Type B pancreatic cell (in vitro differentiated cells): Measurements from ENCODE around the gene GRSF1. TPM values are rescaled to one million over a fixed set of nuclear protein-coding genes. Genes with fewer than 3 reads are reported as not detected.
"Not testable (repeated sequence)": the region's sequence is repeated elsewhere in the genome, so short reads cannot be mapped to it uniquely, and the experiment has no call there.

Experiments
- DNase-seq: peaks from one replicate; pipeline ENCODE4 v3.0.0; 2021; ENCODE audit warnings: mixed read lengths; ENCODE audit not compliant: unreplicated experiment; ENCODE audit errors: extremely low spot score
- H3K27ac Mint-ChIP-seq: 2 replicates; pipeline ENCODE4 v1.8.0; 2021; ENCODE audit warnings: mild to moderate bottlenecking, mixed read lengths
- H3K27me3 Mint-ChIP-seq: 2 replicates; pipeline ENCODE4 v1.8.0; 2021; ENCODE audit warnings: mixed read lengths
- H3K36me3 Mint-ChIP-seq: 2 replicates; pipeline ENCODE4 v1.8.0; 2021; ENCODE audit warnings: mixed read lengths
- H3K4me1 Mint-ChIP-seq: one replicate; pipeline ENCODE4 v1.8.0; 2021; ENCODE audit warnings: mixed read lengths; ENCODE audit not compliant: unreplicated experiment
- H3K4me3 Mint-ChIP-seq: 2 replicates; pipeline ENCODE4 v1.8.0; 2021; ENCODE audit warnings: mild to moderate bottlenecking, mixed read lengths
- H3K9me3 Mint-ChIP-seq: 2 replicates; pipeline ENCODE4 v1.8.0; 2021; ENCODE audit warnings: mixed read lengths
- CTCF ChIP-seq: fragments of 200-600 bp; sonication (generic); conservative IDR thresholded peaks from 2 replicates; pipeline ENCODE4 v1.5.0; 2021; ENCODE audit warnings: antibody characterized with exemption, mild to moderate bottlenecking
- total RNA-seq: library from RNA; stranded (reverse); gene quantifications from 2 replicates; pipeline ENCODE4 v1.2.1, GENCODE V29; 2021; ENCODE audit warnings: low replicate concordance

Gene GRSF1
- total RNA-seq, 1 donor from 2014 or later = 95.5 TPM

- Mint-ChIP-seq H3K36me3 (peaks cover 5% of the 10 kb centered on the region), H3K27me3 (no peaks in the 10 kb centered on the region), H3K27ac (no peak overlapping the region), H3K9me3 (no peaks in the 10 kb centered on the region), H3K4me1 (no peaks in the 10 kb centered on the region), H3K4me3 (no peak overlapping the region)
- no peak for DNase-seq
- no peak for TF ChIP-seq CTCF
These were observed 60.7 kb downstream of the GRSF1 start for GRCh38 chr4:70778888-70779422.

GRCh38 chr4:70772929-70773555, 66.6 kb downstream of the GRSF1 start:
- Mint-ChIP-seq H3K4me1 (no peaks in the 10 kb centered on the region), H3K9me3 (no peaks in the 10 kb centered on the region), H3K4me3 (no peak overlapping the region), H3K27ac (no peak overlapping the region), H3K36me3 (peaks cover 7% of the 10 kb centered on the region), H3K27me3 (no peaks in the 10 kb centered on the region)
- no peak for TF ChIP-seq CTCF
- DNase-seq = no peak

GRCh38 chr4:70769396-70769795, 70.3 kb downstream of the GRSF1 start:
- not testable (repeated sequence) for H3K27ac Mint-ChIP-seq, DNase-seq, H3K9me3 Mint-ChIP-seq, H3K4me1 Mint-ChIP-seq, H3K27me3 Mint-ChIP-seq, H3K4me3 Mint-ChIP-seq
- peaks cover 21% of the 10 kb centered on the region for H3K36me3 Mint-ChIP-seq

- H3K36me3 Mint-ChIP-seq = peaks cover 31% of the 10 kb centered on the region
- no peaks in the 10 kb centered on the region for H3K4me1 Mint-ChIP-seq
- no peak overlapping the region for H3K27ac Mint-ChIP-seq
- no peak for DNase-seq
- H3K27me3 Mint-ChIP-seq = no peaks in the 10 kb centered on the region
- TF ChIP-seq CTCF = no peak
- H3K9me3 Mint-ChIP-seq = no peaks in the 10 kb centered on the region
- no peak overlapping the region for H3K4me3 Mint-ChIP-seq
These were observed 71.3 kb downstream of the GRSF1 start for GRCh38 chr4:70768301-70768948.

Other genes starting within 250 kb of the GRSF1 start
- gene AMBN, start 247.6 kb downstream of the GRSF1 start, total RNA-seq = 0.36 and 0.94 TPM in 2 replicates
- gene ENAM, start 211.1 kb downstream of the GRSF1 start, total RNA-seq = 0.17 and 0.41 TPM in 2 replicates
- not detected in 2 replicates for gene JCHAIN, start 173.4 kb downstream of the GRSF1 start, total RNA-seq
- 26.4 and 29.1 TPM in 2 replicates for gene UTP3, start 151.4 kb downstream of the GRSF1 start, total RNA-seq
- 38.3 and 74.9 TPM in 2 replicates for gene RUFY3, start 117.9 kb downstream of the GRSF1 start, total RNA-seq
- gene MOB1B, start 62.5 kb upstream of the GRSF1 start, total RNA-seq = 34.4 and 48.2 TPM in 2 replicates
- gene DCK, start 153.8 kb upstream of the GRSF1 start, total RNA-seq = 14.9 and 15.5 TPM in 2 replicates